ENCODE results near the gene IL1A. TPM values are rescaled to one million over a fixed set of nuclear protein-coding genes. Genes with fewer than 3 reads are reported as not detected.

Gene IL1A
- total RNA-seq, 2 donors from 2014 or later: 0.35 to 0.44 TPM

Other genes starting within 250 kb of the IL1A start
- 10 to 100 TPM; 15.2 to 23.5 TPM for gene POLR1B, start 242.0 kb downstream of the IL1A start, total RNA-seq
- 10 to 100 TPM; 16.6 to 18.4 TPM for gene CHCHD5, start 199.9 kb downstream of the IL1A start, total RNA-seq
- 100 to 1,000 TPM; 113 to 130 TPM for gene SLC20A1, start 138.6 kb downstream of the IL1A start, total RNA-seq
- gene NT5DC4, start 63.5 kb downstream of the IL1A start, total RNA-seq: not detected
- under 1 TPM; 0.37 to 0.97 TPM for gene CKAP2L, start 19.9 kb downstream of the IL1A start, total RNA-seq
- 10 to 100 TPM; 30.8 to 61.2 TPM for gene IL1B, start 52.3 kb upstream of the IL1A start, total RNA-seq
- gene IL37, start 126.7 kb upstream of the IL1A start, total RNA-seq: not detected
- not detected for gene IL36G, start 193.5 kb upstream of the IL1A start, total RNA-seq
- gene IL36A, start 221.0 kb upstream of the IL1A start, total RNA-seq: not detected